ENCODE results near the gene COMTD1.
"Not testable (repeated sequence)": the region's sequence is repeated elsewhere in the genome, so short reads cannot be mapped to it uniquely, and the experiment has no call there.

COMTD1 gene

GRCh38 chr10:75197066-75197465, 38.7 kb downstream of the COMTD1 start:
- Histone ChIP-seq H3K36me3 (ENCODE audit: control insufficient read depth in 2 of 2, insufficient read depth in 1 of 2, low read length in 2 of 2) (no peaks in the 10 kb centered on the region), H3K9me3 (ENCODE audit: control insufficient read depth, insufficient read depth, low read depth, low read length) (no peaks in the 10 kb centered on the region), H3K27ac (ENCODE audit: extremely low read depth, low read depth, low read length) (no peak overlapping the region), H3K4me3 (ENCODE audit: low read depth, low read length) (no peak overlapping the region), H3K4me1 (ENCODE audit: control insufficient read depth, insufficient read depth, low read length) (no peaks in the 10 kb centered on the region)
- POLR2A ChIA-PET = interaction anchor here (1.4 kb wide), 1 partner anchor 13 kb away, joined by 4 read pairs; no protein-coding TSS in a partner anchor
- TF ChIP-seq ZNF664 (tag by site-specific recombination; IDR thresholded peaks at IDR 0.05) = no peak
- no peak for TF ChIP-seq ZNF501 (tag by site-specific recombination; IDR thresholded peaks at IDR 0.05)
- TF ChIP-seq ZIC2 (tag by site-specific recombination; IDR thresholded peaks at IDR 0.05) = no peak
- CTCF ChIA-PET = interaction anchor here (0.6 to 2.8 kb wide), 2 partner anchors 9 to 88 kb away, joined by 3 to 15 read pairs; a partner anchor contains a TSS

GRCh38 chr10:75195035-75195763, 40.6 kb downstream of the COMTD1 start:
- Histone ChIP-seq H3K27ac (ENCODE audit: extremely low read depth, low read depth, low read length) (no peak overlapping the region), H3K4me1 (ENCODE audit: control insufficient read depth, insufficient read depth, low read length) (no peaks in the 10 kb centered on the region), H3K36me3 (ENCODE audit: control insufficient read depth in 2 of 2, insufficient read depth in 1 of 2, low read length in 2 of 2) (no peaks in the 10 kb centered on the region), H3K9me3 (ENCODE audit: control insufficient read depth, insufficient read depth, low read depth, low read length) (no peaks in the 10 kb centered on the region), H3K4me3 (ENCODE audit: low read depth, low read length) (no peak overlapping the region)
- POLR2A ChIA-PET = interaction anchor here (0.7 kb wide), 2 partner anchors 32 to 40 kb away, joined by 5 to 8 read pairs; partner anchors contain the start of gene COMTD1
- TF ChIP-seq ZNF701 (tag by site-specific recombination; IDR thresholded peaks at IDR 0.05) = no peak
- no peak for TF ChIP-seq ZNF548 (tag by site-specific recombination; IDR thresholded peaks at IDR 0.05)
- no peak for TF ChIP-seq ZNF510 (tag by site-specific recombination; IDR thresholded peaks at IDR 0.05; ENCODE audit: insufficient replicate concordance)
- no peak for TF ChIP-seq BCL11B (tag by site-specific recombination; IDR thresholded peaks at IDR 0.05; ENCODE audit: low read depth)
- TF ChIP-seq SETDB1 (IDR thresholded peaks at IDR 0.05; ENCODE audit: insufficient read length, low read length) = no peak
- TF ChIP-seq ZNF133 (tag by site-specific recombination; IDR thresholded peaks at IDR 0.05) = 0 out of 2 replicates have a peak, but pooled peaks have one; percentile 15
- CTCF ChIA-PET = interaction anchor here (1.0 to 2.3 kb wide), 3 partner anchors 15 to 36 kb away, joined by 3 to 10 read pairs (median 5); no protein-coding TSS in a partner anchor

- ChIA-PET CTCF (interaction anchor here (1.0 to 2.3 kb wide), 3 partner anchors 15 to 36 kb away, joined by 3 to 10 read pairs (median 5); no protein-coding TSS in a partner anchor), POLR2A (interaction anchor here (0.7 kb wide), 2 partner anchors 32 to 41 kb away, joined by 5 to 8 read pairs; partner anchors contain the start of gene COMTD1)
- H3K9me3 ChIP-seq (ENCODE audit: control insufficient read depth, insufficient read depth, low read depth, low read length); H3K27ac ChIP-seq (ENCODE audit: extremely low read depth, low read depth, low read length); H3K4me3 ChIP-seq (ENCODE audit: low read depth, low read length); H3K4me1 ChIP-seq (ENCODE audit: control insufficient read depth, insufficient read depth, low read length); H3K36me3 ChIP-seq (ENCODE audit: control insufficient read depth in 2 of 2, insufficient read depth in 1 of 2, low read length in 2 of 2): not testable (repeated sequence)
These were observed 41.1 kb downstream of the COMTD1 start for GRCh38 chr10:75194625-75195024.

- ChIA-PET POLR2A (no interaction called here), CTCF (interaction anchor here (1.3 to 1.6 kb wide), 2 partner anchors 44 kb away, joined by 3 to 6 read pairs; partner anchors contain the start of gene COMTD1)
- Histone ChIP-seq H3K4me3 (ENCODE audit: low read depth, low read length) (no peak overlapping the region), H3K9me3 (ENCODE audit: control insufficient read depth, insufficient read depth, low read depth, low read length) (no peaks in the 10 kb centered on the region), H3K36me3 (ENCODE audit: control insufficient read depth in 2 of 2, insufficient read depth in 1 of 2, low read length in 2 of 2) (no peaks in the 10 kb centered on the region), H3K27ac (ENCODE audit: extremely low read depth, low read depth, low read length) (no peak overlapping the region), H3K4me1 (ENCODE audit: control insufficient read depth, insufficient read depth, low read length) (no peaks in the 10 kb centered on the region)
- TF ChIP-seq ZNF354C (tag by site-specific recombination; IDR thresholded peaks at IDR 0.05; ENCODE audit: borderline replicate concordance, low read depth) (no peak), KLF17 (tag by site-specific recombination; IDR thresholded peaks at IDR 0.05) (peak; percentile 39; the same call in 1 of the 2 replicates), PRDM1 (tag by site-specific recombination; IDR thresholded peaks at IDR 0.05) (0 out of 2 replicates have a peak, but pooled peaks have one; percentile 6), INSM2 (tag by site-specific recombination; IDR thresholded peaks at IDR 0.05) (0 out of 2 replicates have a peak, but pooled peaks have one; percentile 30), ZNF626 (tag by site-specific recombination; IDR thresholded peaks at IDR 0.05) (no peak), ZNF248 (tag by site-specific recombination; IDR thresholded peaks at IDR 0.05) (no peak), ZNF280D (tag by site-specific recombination; IDR thresholded peaks at IDR 0.05) (no peak), PRDM6 (tag by site-specific recombination; IDR thresholded peaks at IDR 0.05) (0 out of 2 replicates have a peak, but pooled peaks have one; percentile 8)
These were observed 43.8 kb downstream of the COMTD1 start for GRCh38 chr10:75191821-75192568.

All from HEK293 (cell line).